Caco-2 (cell line): ENCODE measurements around the gene ZEB2. TPM values are rescaled to one million over a fixed set of nuclear protein-coding genes. Genes with fewer than 3 reads are reported as not detected.
"Not testable (repeated sequence)": the region's sequence is repeated elsewhere in the genome, so short reads cannot be mapped to it uniquely, and the experiment has no call there.

Experiments used
- BruUV-seq: library from RNA; stranded (reverse); fragments of 400-500 nt; replicated peaks from 2 replicates; lab custom pipeline; 2021; lab: Mats Ljungman, UMichigan
- CTCF ChIA-PET: fragments of 300-600 bp; sonication (Branson Sonifier 250); formaldehyde crosslinking; loops from one replicate; lab custom pipeline; 2022; ENCODE audit warnings: antibody characterized with exemption; lab: Charles Lee
- POLR2A ChIA-PET: fragments of 300-600 bp; sonication (Branson Sonifier 250); formaldehyde crosslinking; loops from one replicate; lab custom pipeline; 2022; ENCODE audit warnings: antibody characterized with exemption; lab: Charles Lee
- DNase-seq, 2 experiments: peaks; one replicate each; pipeline versions ENCODE4 v3.0.0 to v3.0.0-alpha.2; 2020 to 2022
- H3K27me3 ChIP-seq: replicated peaks from 2 replicates; pipeline ENCODE4 v1.6.0; 2011; ENCODE audit warnings: low read length; ENCODE audit not compliant: control insufficient read depth, insufficient read depth
- H3K36me3 ChIP-seq: 2 replicates; pipeline ENCODE4 v1.5.1; 2011; ENCODE audit warnings: low read length; ENCODE audit not compliant: control insufficient read depth, insufficient read depth
- H3K4me1 ChIP-seq: fragments of 250-450 bp; sonication (Bioruptor Pico); 2 replicates; pipeline ENCODE4 v1.5.1; 2020; ENCODE audit warnings: mild to moderate bottlenecking
- H3K4me3 ChIP-seq: 2 replicates; pipeline ENCODE4 v1.5.1; 2011; ENCODE audit warnings: low read depth, mild to moderate bottlenecking, control low read depth, low read length
- H3K9me3 ChIP-seq: fragments of 250-450 bp; sonication (Bioruptor Pico); 2 replicates; pipeline ENCODE4 v1.5.1; 2020; ENCODE audit warnings: mild to moderate bottlenecking, moderate library complexity
- H3K27ac Mint-ChIP-seq: one replicate; pipeline ENCODE4 v1.8.0; 2022; ENCODE audit warnings: mixed read lengths; ENCODE audit not compliant: unreplicated experiment
- H3K27me3 Mint-ChIP-seq: one replicate; pipeline ENCODE4 v1.8.0; 2022; ENCODE audit warnings: mixed read lengths; ENCODE audit not compliant: insufficient read depth, unreplicated experiment
- H3K36me3 Mint-ChIP-seq: one replicate; pipeline ENCODE4 v1.8.0; 2022; ENCODE audit warnings: mild to moderate bottlenecking, mixed read lengths; ENCODE audit not compliant: insufficient read depth, unreplicated experiment
- H3K4me1 Mint-ChIP-seq: one replicate; pipeline ENCODE4 v1.8.0; 2022; ENCODE audit warnings: low read depth, mixed read lengths; ENCODE audit not compliant: unreplicated experiment
- H3K4me3 Mint-ChIP-seq: one replicate; pipeline ENCODE4 v1.8.0; 2022; ENCODE audit warnings: mild to moderate bottlenecking, moderate library complexity, mixed read lengths; ENCODE audit not compliant: unreplicated experiment
- H3K9me3 Mint-ChIP-seq: one replicate; pipeline ENCODE4 v1.8.0; 2022; ENCODE audit warnings: mixed read lengths; ENCODE audit not compliant: unreplicated experiment
- intact Hi-C: fragments of 100-400 bp; cut with micrococcal nuclease; formaldehyde crosslinking; loops from one replicate; pipeline ENCODE4 v1.10.0; 2022; ENCODE audit not compliant: unreplicated experiment
- total RNA-seq: library from RNA; stranded (reverse); gene quantifications from 2 replicates; pipeline ENCODE4 v1.2.3, GENCODE V29; 2022
- TF ChIP-seq, protein P1 (sequence below), 2 experiments: fragments of 200-600 bp in 1 of 2; IDR thresholded peaks; 1 replicate in 1 of 2; 2 replicates in 1 of 2; pipeline versions ENCODE4 v1.5.1 to v1.8.0; 2011 to 2022; ENCODE audit warnings: antibody characterized with exemption in 1 of 2, control low read depth in 1 of 2, inconsistent platforms in 1 of 2, low read depth in 1 of 2, low read length in 1 of 2, mild to moderate bottlenecking in 1 of 2, moderate library complexity in 1 of 2; ENCODE audit not compliant: insufficient read depth in 1 of 2, severe bottlenecking in 1 of 2, unreplicated experiment in 1 of 2

The ZEB2 gene
- total RNA-seq, 1 experiment from 2014 or later, result not detected

DNA sequence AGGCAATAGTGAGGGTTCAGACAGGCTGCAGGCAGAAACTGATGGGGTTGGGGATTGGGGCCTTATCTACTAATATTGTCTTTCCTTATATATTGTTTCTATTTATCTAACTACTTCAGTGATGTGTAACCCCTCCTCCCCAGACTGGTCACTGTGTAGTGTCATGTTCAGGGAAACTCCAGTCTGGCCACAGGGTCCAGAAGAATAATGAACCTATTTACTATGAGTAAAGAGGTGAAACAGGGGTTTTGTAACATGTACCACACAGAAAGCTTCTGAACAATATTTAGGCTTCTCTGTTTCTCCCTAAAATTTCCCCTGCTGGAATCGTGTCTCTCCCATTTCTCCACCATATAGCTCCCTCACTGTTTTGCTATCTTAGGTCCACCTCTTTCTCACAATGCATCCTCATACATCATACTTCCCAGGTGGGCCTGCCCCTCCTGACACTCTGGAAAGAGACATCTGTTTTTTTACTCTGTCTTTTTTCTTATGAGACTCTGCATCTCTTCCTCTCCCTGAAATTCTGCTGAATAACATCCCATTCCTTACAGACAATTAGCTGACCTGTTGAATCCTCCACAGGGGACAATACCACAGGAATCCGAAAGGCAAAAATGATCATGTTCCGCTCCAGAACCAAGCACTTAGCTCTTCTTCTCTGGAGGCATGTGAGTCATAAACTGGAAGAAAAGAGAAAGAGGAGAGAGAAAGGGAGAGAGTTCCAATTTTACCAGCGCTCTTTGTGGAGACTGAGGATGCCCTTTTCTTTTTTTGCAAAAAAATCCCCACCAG, 154.8 kb downstream of the ZEB2 start:
- H3K27ac Mint-ChIP-seq, result no peak overlapping the region
- H3K9me3 Mint-ChIP-seq, result no peaks in the 10 kb centered on the region
- intact Hi-C loops, result no loop called here
- no TSS peak for BruUV-seq
- H3K27me3 Mint-ChIP-seq, result no peaks in the 10 kb centered on the region
- Histone ChIP-seq H3K36me3 (no peaks in the 10 kb centered on the region), H3K9me3 (no peaks in the 10 kb centered on the region), H3K4me1 (peaks cover 3% of the 10 kb centered on the region; the same call in 1 of the 2 replicates), H3K27me3 (no peaks in the 10 kb centered on the region), H3K4me3 (no peak overlapping the region)
- no peaks in the 10 kb centered on the region for H3K36me3 Mint-ChIP-seq
- H3K4me1 Mint-ChIP-seq, result peaks cover 11% of the 10 kb centered on the region
- ChIA-PET CTCF (interaction anchor here (0.6 kb wide), 1 partner anchor 74 kb away, joined by 4 read pairs; no protein-coding TSS in a partner anchor), POLR2A (no interaction called here)
- no peak for DNase-seq
- H3K4me3 Mint-ChIP-seq, result no peak overlapping the region
- TF ChIP-seq, protein P1, sequence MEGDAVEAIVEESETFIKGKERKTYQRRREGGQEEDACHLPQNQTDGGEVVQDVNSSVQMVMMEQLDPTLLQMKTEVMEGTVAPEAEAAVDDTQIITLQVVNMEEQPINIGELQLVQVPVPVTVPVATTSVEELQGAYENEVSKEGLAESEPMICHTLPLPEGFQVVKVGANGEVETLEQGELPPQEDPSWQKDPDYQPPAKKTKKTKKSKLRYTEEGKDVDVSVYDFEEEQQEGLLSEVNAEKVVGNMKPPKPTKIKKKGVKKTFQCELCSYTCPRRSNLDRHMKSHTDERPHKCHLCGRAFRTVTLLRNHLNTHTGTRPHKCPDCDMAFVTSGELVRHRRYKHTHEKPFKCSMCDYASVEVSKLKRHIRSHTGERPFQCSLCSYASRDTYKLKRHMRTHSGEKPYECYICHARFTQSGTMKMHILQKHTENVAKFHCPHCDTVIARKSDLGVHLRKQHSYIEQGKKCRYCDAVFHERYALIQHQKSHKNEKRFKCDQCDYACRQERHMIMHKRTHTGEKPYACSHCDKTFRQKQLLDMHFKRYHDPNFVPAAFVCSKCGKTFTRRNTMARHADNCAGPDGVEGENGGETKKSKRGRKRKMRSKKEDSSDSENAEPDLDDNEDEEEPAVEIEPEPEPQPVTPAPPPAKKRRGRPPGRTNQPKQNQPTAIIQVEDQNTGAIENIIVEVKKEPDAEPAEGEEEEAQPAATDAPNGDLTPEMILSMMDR (IDR thresholded peaks at IDR 0.05; ENCODE audit: insufficient read depth in 1 of 2, low read depth in 1 of 2, low read length in 1 of 2, severe bottlenecking in 1 of 2, unreplicated experiment in 1 of 2), result no peak

DNA sequence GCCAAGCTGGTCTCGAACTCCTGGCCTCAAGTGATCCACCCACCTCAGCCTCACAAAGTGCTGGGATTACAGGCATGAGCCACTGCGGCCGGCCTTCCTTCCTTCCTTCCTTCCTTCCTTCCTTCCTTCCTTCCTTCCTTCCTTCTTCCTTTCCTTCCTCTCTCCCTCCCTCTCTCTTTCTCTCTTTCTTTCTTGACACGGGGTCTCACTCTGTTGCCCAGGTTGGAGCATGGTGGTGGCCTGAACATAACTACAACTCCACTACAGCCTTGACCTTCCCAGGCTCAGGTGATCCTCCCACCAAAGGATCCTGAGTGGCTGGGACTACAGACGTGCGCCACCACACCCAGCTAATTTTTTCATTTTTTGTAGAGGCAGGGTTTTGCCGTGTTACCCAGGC, 155.7 kb downstream of the ZEB2 start:
- H3K27ac Mint-ChIP-seq, H3K36me3 Mint-ChIP-seq, CTCF ChIA-PET, H3K36me3 ChIP-seq, DNase-seq, intact Hi-C loops, H3K4me3 ChIP-seq, POLR2A ChIA-PET, BruUV-seq, H3K9me3 ChIP-seq, H3K4me3 Mint-ChIP-seq, H3K9me3 Mint-ChIP-seq, H3K27me3 Mint-ChIP-seq, H3K4me1 ChIP-seq, H3K27me3 ChIP-seq: not testable (repeated sequence)
- peaks cover 11% of the 10 kb centered on the region for H3K4me1 Mint-ChIP-seq

DNA sequence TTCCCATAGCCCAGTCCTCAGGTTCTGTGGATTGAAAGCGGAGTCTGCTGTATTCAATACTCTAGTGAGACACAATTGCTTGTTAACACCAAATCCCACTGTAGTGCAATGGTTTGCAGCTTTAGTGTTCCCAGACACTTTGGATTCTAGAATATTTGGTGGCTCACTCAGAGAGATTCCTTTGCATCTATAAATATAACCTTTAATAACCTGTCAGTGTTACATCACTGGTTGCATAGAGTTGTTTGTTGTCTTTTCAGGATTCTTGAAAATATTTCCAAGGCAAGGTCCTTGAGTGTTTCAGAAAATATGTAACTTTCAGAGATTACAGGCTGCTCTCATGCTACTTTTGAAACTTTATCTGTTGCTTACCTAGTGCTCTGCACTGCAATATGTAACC, 157.5 kb downstream of the ZEB2 start:
- no peak overlapping the region for H3K27ac Mint-ChIP-seq
- Histone ChIP-seq H3K36me3 (no peaks in the 10 kb centered on the region), H3K4me3 (no peak overlapping the region), H3K4me1 (no peaks in the 10 kb centered on the region), H3K27me3 (no peaks in the 10 kb centered on the region), H3K9me3 (no peaks in the 10 kb centered on the region)
- no peaks in the 10 kb centered on the region for H3K27me3 Mint-ChIP-seq
- TF ChIP-seq, protein P1 (IDR thresholded peaks at IDR 0.05; ENCODE audit: insufficient read depth in 1 of 2, low read depth in 1 of 2, low read length in 1 of 2, severe bottlenecking in 1 of 2, unreplicated experiment in 1 of 2), result no peak
- CTCF ChIA-PET, result no interaction called here
- H3K9me3 Mint-ChIP-seq, result no peaks in the 10 kb centered on the region
- no peak overlapping the region for H3K4me3 Mint-ChIP-seq
- intact Hi-C loops, result no loop called here
- H3K36me3 Mint-ChIP-seq, result no peaks in the 10 kb centered on the region
- POLR2A ChIA-PET, result no interaction called here
- peaks cover 11% of the 10 kb centered on the region for H3K4me1 Mint-ChIP-seq
- BruUV-seq, result no TSS peak
- DNase-seq, result no peak
